HL-60 (cell line): Measurements from ENCODE around the gene PRAC1.

Experiments used
- DNase-seq, 2 experiments: peaks; one replicate each; pipeline ENCODE4 v3.0.0-alpha.2; 2010 to 2020; ENCODE audit warnings: low read depth in 1 of 2, low spot score in 1 of 2
- H3K27ac ChIP-seq: fragments of 250-450 bp; sonication (Bioruptor Pico); replicated peaks from 2 replicates; pipeline ENCODE4 v1.5.1; 2020; ENCODE audit warnings: mild to moderate bottlenecking, moderate library complexity
- H3K27me3 ChIP-seq: fragments of 250-450 bp; sonication (Bioruptor Pico); 2 replicates; pipeline ENCODE4 v1.5.1; 2021; ENCODE audit warnings: mild to moderate bottlenecking, moderate library complexity; ENCODE audit not compliant: insufficient read depth, poor library complexity, severe bottlenecking
- H3K4me3 ChIP-seq: replicated peaks from 2 replicates; pipeline ENCODE4 v1.5.1; 2011; ENCODE audit warnings: mild to moderate bottlenecking, control low read depth, low read length; ENCODE audit not compliant: insufficient read depth
- CTCF ChIP-seq: IDR thresholded peaks from one replicate; pipeline ENCODE4 v1.5.1; 2011; ENCODE audit warnings: low read length, control low read depth, inconsistent platforms; ENCODE audit not compliant: insufficient read depth
- GABPA ChIP-seq: IDR thresholded peaks from 2 replicates; pipeline ENCODE4 v1.6.1; 2012; ENCODE audit warnings: low read depth
- POLR2AphosphoS5 ChIP-seq: IDR thresholded peaks from 2 replicates; pipeline ENCODE4 v1.6.1; 2012; ENCODE audit warnings: low read depth
- REST ChIP-seq: IDR thresholded peaks from 2 replicates; pipeline ENCODE4 v1.6.1; 2012; ENCODE audit warnings: low read depth; ENCODE audit not compliant: insufficient replicate concordance
- SPI1 ChIP-seq: IDR thresholded peaks from 2 replicates; pipeline ENCODE4 v1.6.1; 2012; ENCODE audit warnings: low read depth, mild to moderate bottlenecking, borderline replicate concordance

PRAC1 gene

GRCh38 chr17:48738803-48739526 is 16.6 kb upstream of the PRAC1 start:
- Histone ChIP-seq H3K4me3 (no peak overlapping the region), H3K27ac (no peak overlapping the region), H3K27me3 (peaks cover 82% of the 10 kb centered on the region)
- DNase-seq, result no peak
- TF ChIP-seq SPI1, result no peak
- no peak for TF ChIP-seq GABPA
- no peak for TF ChIP-seq CTCF
- TF ChIP-seq POLR2AphosphoS5, result no peak
- no peak for TF ChIP-seq REST

GRCh38 chr17:48738424-48738802 is 16.1 kb upstream of the PRAC1 start:
- no peak overlapping the region for H3K4me3 ChIP-seq

More at GRCh38 chr17:48738424-48738802, 16.1 kb upstream of the PRAC1 start:
- H3K27me3 ChIP-seq, result peaks cover 83% of the 10 kb centered on the region
- TF ChIP-seq CTCF (no peak), POLR2AphosphoS5 (no peak), REST (no peak), GABPA (no peak), SPI1 (no peak)
- no peak for DNase-seq
- H3K27ac ChIP-seq, result no peak overlapping the region
